Measurements from ENCODE around the gene CSF1.
"Not testable (repeated sequence)": the region's sequence is repeated elsewhere in the genome, so short reads cannot be mapped to it uniquely, and the experiment has no call there.

CSF1 gene

GRCh38 chr1:109910963-109911798 is 532 bp downstream of the CSF1 start:
- H3K27ac Mint-ChIP-seq (ENCODE audit: low read depth): peak overlapping the region; percentile 80
- H3K27me3 Mint-ChIP-seq: no peaks in the 10 kb centered on the region
- H3K9me3 Mint-ChIP-seq: no peaks in the 10 kb centered on the region
- DNase-seq (ENCODE audit: low spot score in 2 of 2) (no peak), ATAC-seq (replicated peaks; ENCODE audit: extremely low read depth, poor library complexity, severe bottlenecking) (peak; percentile 31)
- H3K36me3 Mint-ChIP-seq (ENCODE audit: insufficient read depth): peaks cover 17% of the 10 kb centered on the region
- H3K4me1 Mint-ChIP-seq: peaks cover 58% of the 10 kb centered on the region
- H3K4me3 Mint-ChIP-seq: peak overlapping the region; percentile 73

GRCh38 chr1:109912214-109912861 is 1.7 kb downstream of the CSF1 start:
- peaks cover 17% of the 10 kb centered on the region for H3K36me3 Mint-ChIP-seq (ENCODE audit: insufficient read depth)
- DNase-seq (ENCODE audit: low spot score in 2 of 2): no peak
- ATAC-seq (replicated peaks; ENCODE audit: extremely low read depth, poor library complexity, severe bottlenecking): no peak
- peak overlapping the region; percentile 92 for H3K27ac Mint-ChIP-seq (ENCODE audit: low read depth)
- peak overlapping the region; percentile 73 for H3K4me3 Mint-ChIP-seq
- no peaks in the 10 kb centered on the region for H3K9me3 Mint-ChIP-seq
- peaks cover 47% of the 10 kb centered on the region for H3K4me1 Mint-ChIP-seq
- no peaks in the 10 kb centered on the region for H3K27me3 Mint-ChIP-seq

GRCh38 chr1:109912873-109913272 is 2.2 kb downstream of the CSF1 start:
- Mint-ChIP-seq H3K27me3 (no peaks in the 10 kb centered on the region), H3K27ac (ENCODE audit: low read depth) (peak overlapping the region; percentile 92), H3K9me3 (no peaks in the 10 kb centered on the region), H3K4me1 (peaks cover 42% of the 10 kb centered on the region), H3K36me3 (ENCODE audit: insufficient read depth) (peaks cover 18% of the 10 kb centered on the region), H3K4me3 (peak overlapping the region; percentile 73)
- ATAC-seq (replicated peaks; ENCODE audit: extremely low read depth, poor library complexity, severe bottlenecking): no peak
- no peak for DNase-seq (ENCODE audit: low spot score in 2 of 2)

GRCh38 chr1:109913360-109913879 is 2.8 kb downstream of the CSF1 start:
- no peak for DNase-seq (ENCODE audit: low spot score in 2 of 2)
- Mint-ChIP-seq H3K27ac (ENCODE audit: low read depth) (peak overlapping the region; percentile 92), H3K27me3 (no peaks in the 10 kb centered on the region), H3K4me1 (peaks cover 42% of the 10 kb centered on the region), H3K4me3 (peak overlapping the region; percentile 73), H3K36me3 (ENCODE audit: insufficient read depth) (peaks cover 23% of the 10 kb centered on the region), H3K9me3 (no peaks in the 10 kb centered on the region)
- ATAC-seq (replicated peaks; ENCODE audit: extremely low read depth, poor library complexity, severe bottlenecking): no peak

- H3K27ac Mint-ChIP-seq (ENCODE audit: low read depth): no peak overlapping the region
- H3K36me3 Mint-ChIP-seq (ENCODE audit: insufficient read depth): peaks cover 23% of the 10 kb centered on the region
Measured at GRCh38 chr1:109914587-109915240, 4.1 kb downstream of the CSF1 start.

GRCh38 chr1:109917051-109917767 is 6.6 kb downstream of the CSF1 start:
- no peak overlapping the region for H3K27ac Mint-ChIP-seq (ENCODE audit: low read depth)
- H3K36me3 Mint-ChIP-seq (ENCODE audit: insufficient read depth): peaks cover 19% of the 10 kb centered on the region

More at GRCh38 chr1:109914587-109915240, 4.1 kb downstream of the CSF1 start:
- no peak for DNase-seq (ENCODE audit: low spot score in 2 of 2)
- Mint-ChIP-seq H3K9me3 (no peaks in the 10 kb centered on the region), H3K27me3 (no peaks in the 10 kb centered on the region), H3K4me1 (peaks cover 37% of the 10 kb centered on the region), H3K4me3 (no peak overlapping the region)
- no peak for ATAC-seq (replicated peaks; ENCODE audit: extremely low read depth, poor library complexity, severe bottlenecking)

GRCh38 chr1:109917768-109918606 is 7.3 kb downstream of the CSF1 start:
- Mint-ChIP-seq H3K4me1 (peaks cover 11% of the 10 kb centered on the region), H3K4me3 (no peak overlapping the region), H3K36me3 (ENCODE audit: insufficient read depth) (peaks cover 19% of the 10 kb centered on the region), H3K9me3 (no peaks in the 10 kb centered on the region), H3K27ac (ENCODE audit: low read depth) (peak overlapping the region; percentile 35), H3K27me3 (no peaks in the 10 kb centered on the region)
- ATAC-seq (replicated peaks; ENCODE audit: extremely low read depth, poor library complexity, severe bottlenecking) (no peak), DNase-seq (ENCODE audit: low spot score in 2 of 2) (no peak)

More at GRCh38 chr1:109917051-109917767, 6.6 kb downstream of the CSF1 start:
- ATAC-seq (replicated peaks; ENCODE audit: extremely low read depth, poor library complexity, severe bottlenecking): no peak
- no peak overlapping the region for H3K4me3 Mint-ChIP-seq
- H3K9me3 Mint-ChIP-seq: no peaks in the 10 kb centered on the region
- no peaks in the 10 kb centered on the region for H3K27me3 Mint-ChIP-seq
- H3K4me1 Mint-ChIP-seq: peaks cover 18% of the 10 kb centered on the region
- no peak for DNase-seq (ENCODE audit: low spot score in 2 of 2)

- Mint-ChIP-seq H3K27me3 (no peaks in the 10 kb centered on the region), H3K4me1 (peaks cover 5% of the 10 kb centered on the region), H3K9me3 (no peaks in the 10 kb centered on the region), H3K4me3 (no peak overlapping the region), H3K27ac (ENCODE audit: low read depth) (peak overlapping the region; percentile 35), H3K36me3 (ENCODE audit: insufficient read depth) (peaks cover 24% of the 10 kb centered on the region)
- DNase-seq (ENCODE audit: low spot score in 2 of 2) (no peak), ATAC-seq (replicated peaks; ENCODE audit: extremely low read depth, poor library complexity, severe bottlenecking) (no peak)
Measured at GRCh38 chr1:109918671-109919070, 8.0 kb downstream of the CSF1 start.

GRCh38 chr1:109919303-109919702 is 8.7 kb downstream of the CSF1 start:
- H3K27me3 Mint-ChIP-seq: no peaks in the 10 kb centered on the region
- H3K4me1 Mint-ChIP-seq: no peaks in the 10 kb centered on the region
- ATAC-seq (replicated peaks; ENCODE audit: extremely low read depth, poor library complexity, severe bottlenecking) (no peak), DNase-seq (ENCODE audit: low spot score in 2 of 2) (no peak)
- H3K4me3 Mint-ChIP-seq: no peak overlapping the region
- peaks cover 23% of the 10 kb centered on the region for H3K36me3 Mint-ChIP-seq (ENCODE audit: insufficient read depth)
- no peaks in the 10 kb centered on the region for H3K9me3 Mint-ChIP-seq
- no peak overlapping the region for H3K27ac Mint-ChIP-seq (ENCODE audit: low read depth)

- not testable (repeated sequence) for H3K27ac Mint-ChIP-seq (ENCODE audit: low read depth); DNase-seq (ENCODE audit: low spot score in 2 of 2); ATAC-seq (replicated peaks; ENCODE audit: extremely low read depth, poor library complexity, severe bottlenecking); H3K27me3 Mint-ChIP-seq; H3K9me3 Mint-ChIP-seq; H3K4me3 Mint-ChIP-seq; H3K4me1 Mint-ChIP-seq
- H3K36me3 Mint-ChIP-seq (ENCODE audit: insufficient read depth): peaks cover 26% of the 10 kb centered on the region
Measured at GRCh38 chr1:109920391-109920790, 9.7 kb downstream of the CSF1 start.

GRCh38 chr1:109922326-109922725 is 11.7 kb downstream of the CSF1 start:
- no peak for DNase-seq (ENCODE audit: low spot score in 2 of 2)
- H3K27me3 Mint-ChIP-seq: no peaks in the 10 kb centered on the region

More at GRCh38 chr1:109922326-109922725, 11.7 kb downstream of the CSF1 start:
- H3K36me3 Mint-ChIP-seq (ENCODE audit: insufficient read depth): peaks cover 35% of the 10 kb centered on the region
- H3K4me3 Mint-ChIP-seq: no peak overlapping the region
- ATAC-seq (replicated peaks; ENCODE audit: extremely low read depth, poor library complexity, severe bottlenecking): no peak
- no peak overlapping the region for H3K27ac Mint-ChIP-seq (ENCODE audit: low read depth)
- H3K4me1 Mint-ChIP-seq: no peaks in the 10 kb centered on the region
- H3K9me3 Mint-ChIP-seq: no peaks in the 10 kb centered on the region

All from central memory CD8-positive, alpha-beta T cell (primary cell).